OCI-M2 (cell line): ENCODE results near the gene SUGCT.
"Not testable (repeated sequence)": the region's sequence is repeated elsewhere in the genome, so short reads cannot be mapped to it uniquely, and the experiment has no call there.

Source experiments
- DNase-seq: peaks from one replicate; lab custom pipeline; 2025; ENCODE audit not compliant: unreplicated experiment; lab: John Stamatoyannopoulos, UW

SUGCT gene

GRCh38 chr7:40604601-40605438 is 470.0 kb downstream of the SUGCT start:
- no peak for DNase-seq

- no peak for DNase-seq
Measured at GRCh38 chr7:40608321-40609075, 473.7 kb downstream of the SUGCT start.

GRCh38 chr7:40610461-40610860 is 475.7 kb downstream of the SUGCT start:
- DNase-seq: no peak

GRCh38 chr7:40611095-40611871 is 476.5 kb downstream of the SUGCT start:
- DNase-seq: no peak

GRCh38 chr7:40612298-40612697 is 477.5 kb downstream of the SUGCT start:
- DNase-seq: no peak

GRCh38 chr7:40619647-40620046 is 484.8 kb downstream of the SUGCT start:
- no peak for DNase-seq

- DNase-seq: no peak
Measured at GRCh38 chr7:40621592-40621998, 486.8 kb downstream of the SUGCT start.

GRCh38 chr7:40622941-40623501 is 488.2 kb downstream of the SUGCT start:
- no peak for DNase-seq

- no peak for DNase-seq
Measured at GRCh38 chr7:40623863-40624262, 489.1 kb downstream of the SUGCT start.

GRCh38 chr7:40627361-40627760 is 492.6 kb downstream of the SUGCT start:
- not testable (repeated sequence) for DNase-seq

- DNase-seq: no peak
Measured at GRCh38 chr7:40629891-40630290, 495.1 kb downstream of the SUGCT start.

GRCh38 chr7:40634118-40634517 is 499.3 kb downstream of the SUGCT start:
- DNase-seq: no peak

- DNase-seq: no peak
Measured at GRCh38 chr7:40638545-40639320, 503.9 kb downstream of the SUGCT start.

- DNase-seq: no peak
Measured at GRCh38 chr7:40640566-40640965, 505.8 kb downstream of the SUGCT start.

- no peak for DNase-seq
Measured at GRCh38 chr7:40641701-40642100, 506.9 kb downstream of the SUGCT start.

GRCh38 chr7:40643664-40644063 is 508.9 kb downstream of the SUGCT start:
- no peak for DNase-seq

GRCh38 chr7:40644454-40645188 is 509.8 kb downstream of the SUGCT start:
- no peak for DNase-seq

GRCh38 chr7:40645197-40645596 is 510.4 kb downstream of the SUGCT start:
- no peak for DNase-seq

GRCh38 chr7:40646717-40647116 is 511.9 kb downstream of the SUGCT start:
- DNase-seq: no peak

- no peak for DNase-seq
Measured at GRCh38 chr7:40647719-40648118, 512.9 kb downstream of the SUGCT start.
